HUES64 (cell line): ENCODE data around the gene XRCC5.
"Not testable (repeated sequence)": the region's sequence is repeated elsewhere in the genome, so short reads cannot be mapped to it uniquely, and the experiment has no call there.

Experiments
- H3K27ac ChIP-seq: 2 replicates; pipeline ENCODE4 v1.7.0; 2013; ENCODE audit warnings: low read depth, low read length, inconsistent platforms
- H3K27me3 ChIP-seq: 2 replicates; pipeline ENCODE4 v1.6.1; 2013; ENCODE audit warnings: mild to moderate bottlenecking, low read length; ENCODE audit not compliant: insufficient read depth
- H3K36me3 ChIP-seq: 2 replicates; pipeline ENCODE4 v1.6.1; 2013; ENCODE audit warnings: mild to moderate bottlenecking, low read length; ENCODE audit not compliant: insufficient read depth
- H3K4me1 ChIP-seq: 2 replicates; pipeline ENCODE4 v1.6.1; 2013; ENCODE audit warnings: mild to moderate bottlenecking, low read length, moderate library complexity; ENCODE audit not compliant: insufficient read depth
- H3K4me3 ChIP-seq: 2 replicates; pipeline ENCODE4 v1.5.1; 2013; ENCODE audit warnings: mild to moderate bottlenecking, low read length, moderate library complexity
- H3K9ac ChIP-seq: 2 replicates; pipeline ENCODE4 v1.6.1; 2013; ENCODE audit warnings: mild to moderate bottlenecking, low read depth, low read length
- H3K9me3 ChIP-seq: 2 replicates; pipeline ENCODE4 v1.6.1; 2013; ENCODE audit warnings: low read depth, low read length; ENCODE audit not compliant: insufficient read depth
- WGBS: fragments of 150-250, 120-280 bp; methylation state at CpG from one replicate; pipeline ENCODE4 v1.1.7; 2013; ENCODE audit warnings: missing lambda C conversion rate; 5-methylcytosine and 5-hydroxymethylcytosine counted together

The XRCC5 gene

DNA sequence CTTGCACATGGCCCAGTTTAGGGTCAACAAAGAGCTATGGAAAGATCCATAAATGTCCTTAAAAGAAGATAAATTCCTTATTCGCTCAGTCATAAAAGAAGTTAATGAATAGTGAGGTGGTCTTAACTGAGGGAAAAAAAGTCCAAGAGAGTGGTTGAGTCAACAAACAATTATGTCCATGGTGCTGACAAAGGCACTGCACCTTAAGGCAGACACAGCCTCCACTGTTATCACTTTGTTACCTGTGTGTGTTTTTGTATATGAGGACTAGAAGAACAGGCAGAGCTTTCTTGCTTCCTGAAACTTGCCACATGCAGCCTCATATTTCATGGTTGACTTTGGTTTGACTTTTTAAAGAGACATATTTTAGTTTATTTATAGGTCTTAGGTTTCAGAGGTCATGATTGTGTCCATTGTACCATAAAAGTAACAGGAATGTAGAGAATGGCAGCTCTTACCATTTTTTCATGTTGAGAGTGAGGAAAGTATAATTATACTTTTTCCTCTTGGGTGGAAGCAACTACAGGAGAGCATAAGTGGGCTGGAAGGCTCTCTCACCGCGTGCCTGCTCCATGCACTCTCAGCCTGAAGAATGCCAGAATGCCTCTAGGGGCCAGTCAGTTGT is 93.6 kb downstream of the XRCC5 start:
- Histone ChIP-seq H3K36me3 (peaks cover 99% of the 10 kb centered on the region), H3K27me3 (no peaks in the 10 kb centered on the region), H3K9ac (no peak overlapping the region), H3K9me3 (no peaks in the 10 kb centered on the region), H3K27ac (no peak overlapping the region), H3K4me1 (no peaks in the 10 kb centered on the region), H3K4me3 (no peak overlapping the region)
- WGBS, result 96% methylated on average over 3 of the region's 3 CpGs

DNA sequence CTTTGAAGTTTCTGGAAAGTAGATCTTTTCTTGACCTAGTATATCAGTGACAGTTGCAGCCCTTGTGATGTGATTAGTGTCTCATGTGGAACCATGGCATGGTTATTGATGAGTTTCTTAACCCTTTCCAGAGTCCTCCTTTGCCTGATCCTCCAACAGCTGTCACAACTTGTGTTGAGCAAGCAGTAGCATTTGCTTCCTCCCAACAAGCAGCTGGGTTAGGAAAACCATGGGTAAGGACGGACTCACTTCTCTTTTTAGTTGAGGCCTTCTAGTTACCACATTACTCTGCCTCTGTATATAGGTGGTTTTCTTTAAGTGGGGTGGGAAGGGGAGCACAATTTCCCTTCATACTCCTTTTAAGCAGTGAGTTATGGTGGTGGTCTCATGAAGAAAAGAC is 96.3 kb downstream of the XRCC5 start:
- H3K9me3 ChIP-seq, result no peaks in the 10 kb centered on the region
- no peaks in the 10 kb centered on the region for H3K27me3 ChIP-seq
- 67% methylated on average over 1 of the region's 1 CpG for WGBS
- H3K9ac ChIP-seq, result no peak overlapping the region
- no peak overlapping the region for H3K27ac ChIP-seq
- H3K4me1 ChIP-seq, result no peaks in the 10 kb centered on the region; the same call in 1 of the 2 replicates
- H3K4me3 ChIP-seq, result no peak overlapping the region
- peaks cover 82% of the 10 kb centered on the region for H3K36me3 ChIP-seq

DNA sequence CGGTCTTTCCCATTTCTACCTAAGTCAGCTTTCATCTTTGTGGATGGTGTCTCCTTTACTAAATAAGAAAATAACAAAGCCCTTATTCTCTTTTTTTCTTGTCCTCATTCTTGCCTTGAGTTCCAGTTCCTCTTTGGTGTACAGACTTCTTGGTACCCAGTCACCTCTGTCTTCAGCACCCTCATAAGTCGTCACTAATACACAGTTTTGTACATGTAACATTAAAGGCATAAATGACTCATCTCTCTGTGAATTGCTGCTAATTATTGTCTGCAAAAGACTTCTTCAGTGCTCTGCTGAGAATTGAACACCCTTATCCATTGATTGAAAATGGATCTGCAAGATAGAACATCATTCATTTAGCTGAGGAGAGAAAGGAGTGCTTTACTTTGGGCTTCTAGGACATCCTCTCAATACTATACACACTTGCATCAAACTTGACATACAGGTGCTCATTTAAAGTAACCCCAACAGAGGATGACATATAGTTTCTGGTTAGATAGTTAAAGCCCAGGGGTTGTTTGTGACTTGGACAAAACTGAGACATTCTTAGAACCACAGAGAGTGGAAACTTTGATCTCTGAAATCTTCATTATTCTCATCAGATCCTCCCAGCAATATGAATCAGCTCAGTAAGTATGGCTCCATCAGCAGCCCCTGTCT is 97.0 kb downstream of the XRCC5 start:
- no peaks in the 10 kb centered on the region for H3K27me3 ChIP-seq
- H3K9ac ChIP-seq, result no peak overlapping the region
- no peaks in the 10 kb centered on the region; the same call in 1 of the 2 replicates for H3K4me1 ChIP-seq
- no peak overlapping the region for H3K27ac ChIP-seq
- peaks cover 75% of the 10 kb centered on the region for H3K36me3 ChIP-seq
- 96% methylated on average over 2 of the region's 2 CpGs for whole genome bisulfite sequencing
- H3K4me3 ChIP-seq, result no peak overlapping the region
- no peaks in the 10 kb centered on the region for H3K9me3 ChIP-seq

DNA sequence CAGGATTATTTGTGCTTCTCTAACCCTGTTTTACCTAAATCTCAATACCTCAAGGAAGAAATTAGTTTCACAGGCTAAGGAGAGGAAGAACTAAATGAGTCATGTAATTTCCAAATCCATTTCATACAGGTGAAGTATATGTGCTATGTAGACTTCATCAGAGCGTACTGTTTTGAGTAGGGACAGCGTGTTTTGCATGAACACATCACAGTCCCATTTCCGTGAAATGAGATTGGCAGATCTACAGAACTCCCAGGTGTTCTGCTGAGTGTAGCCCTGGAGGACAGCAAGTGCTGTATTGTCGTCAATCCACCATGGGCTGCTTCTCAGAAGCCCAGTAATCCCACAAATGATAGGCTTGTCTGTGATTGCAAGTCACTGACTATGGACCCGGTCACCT is 97.7 kb downstream of the XRCC5 start:
- WGBS, result 97% methylated on average over 5 of the region's 5 CpGs

DNA sequence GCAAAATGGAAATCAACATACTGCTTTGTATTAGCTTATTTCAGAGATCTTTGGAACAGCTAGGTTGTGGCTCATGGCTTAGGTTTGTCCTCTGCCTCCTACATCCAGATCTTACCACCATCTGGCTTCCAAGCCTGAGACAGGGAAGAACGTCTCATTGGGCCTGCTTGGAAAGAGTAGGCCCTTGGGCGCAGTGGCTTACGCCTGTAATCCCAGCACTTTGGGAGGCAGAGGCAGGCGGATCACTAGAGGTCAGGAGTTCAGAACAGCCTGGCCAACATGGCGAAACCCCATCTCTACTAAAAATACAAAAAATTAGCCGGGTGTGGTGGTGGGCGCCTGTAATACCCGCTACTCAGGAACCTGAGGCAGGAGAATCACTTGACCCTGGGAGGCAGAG is 99.5 kb downstream of the XRCC5 start:
- H3K27ac ChIP-seq, H3K4me1 ChIP-seq, H3K4me3 ChIP-seq, H3K27me3 ChIP-seq, H3K9ac ChIP-seq, H3K9me3 ChIP-seq: not testable (repeated sequence)
- peaks cover 50% of the 10 kb centered on the region for H3K36me3 ChIP-seq
- 95% methylated on average over 8 of the region's 8 CpGs for WGBS

More for the DNA sequence above, 97.7 kb downstream of the XRCC5 start:
- Histone ChIP-seq H3K27me3 (no peaks in the 10 kb centered on the region), H3K9ac (no peak overlapping the region), H3K27ac (no peak overlapping the region), H3K4me1 (no peaks in the 10 kb centered on the region; the same call in 1 of the 2 replicates), H3K9me3 (no peaks in the 10 kb centered on the region), H3K36me3 (peaks cover 69% of the 10 kb centered on the region), H3K4me3 (no peak overlapping the region)

DNA sequence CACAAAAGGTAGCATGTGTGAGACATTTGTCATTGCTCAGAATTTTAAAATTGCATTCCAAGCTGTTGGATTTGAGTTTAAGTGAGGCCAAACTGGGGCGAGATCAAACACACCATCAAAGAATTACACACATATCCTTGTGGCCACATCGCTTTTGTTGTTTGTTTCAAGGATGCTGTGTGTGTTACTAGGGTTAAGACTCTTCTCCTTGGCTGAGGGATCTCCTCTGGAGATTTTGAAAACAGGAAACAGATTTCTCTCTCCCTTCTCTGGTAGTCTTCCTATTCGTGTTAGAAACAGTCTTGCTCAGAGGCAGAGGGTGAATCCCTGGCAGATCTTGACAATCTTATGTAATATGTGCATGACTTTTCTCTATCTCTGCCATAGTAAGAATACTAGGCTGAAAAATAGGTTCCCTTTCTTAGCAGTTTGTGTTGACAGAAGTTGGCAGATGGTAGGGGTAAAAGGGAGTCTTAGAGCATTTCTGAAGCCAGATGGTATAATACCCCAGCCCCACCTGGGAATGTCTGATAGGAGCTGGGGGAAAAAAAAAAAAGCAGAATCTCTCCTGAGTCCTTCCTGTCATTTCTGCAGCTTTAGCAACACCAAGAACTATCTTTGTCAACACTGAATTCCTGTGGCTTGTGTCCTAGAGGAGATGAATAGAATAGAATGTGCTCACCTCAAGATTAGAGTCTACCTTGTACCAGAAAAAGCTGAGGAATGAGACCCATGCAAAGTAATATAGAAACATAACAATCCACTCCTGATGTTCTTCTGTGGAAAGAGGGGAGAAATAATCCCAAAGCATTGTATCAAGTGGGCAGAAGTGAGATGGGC is 101.8 kb downstream of the XRCC5 start:
- no peaks in the 10 kb centered on the region; the same call in 1 of the 2 replicates for H3K4me1 ChIP-seq
- no peaks in the 10 kb centered on the region for H3K27me3 ChIP-seq
- WGBS, result 75% methylated on average over 1 of the region's 3 CpGs
- no peak overlapping the region for H3K27ac ChIP-seq
- no peak overlapping the region for H3K9ac ChIP-seq
- no peaks in the 10 kb centered on the region for H3K9me3 ChIP-seq
- peaks cover 28% of the 10 kb centered on the region for H3K36me3 ChIP-seq
- H3K4me3 ChIP-seq, result no peak overlapping the region

DNA sequence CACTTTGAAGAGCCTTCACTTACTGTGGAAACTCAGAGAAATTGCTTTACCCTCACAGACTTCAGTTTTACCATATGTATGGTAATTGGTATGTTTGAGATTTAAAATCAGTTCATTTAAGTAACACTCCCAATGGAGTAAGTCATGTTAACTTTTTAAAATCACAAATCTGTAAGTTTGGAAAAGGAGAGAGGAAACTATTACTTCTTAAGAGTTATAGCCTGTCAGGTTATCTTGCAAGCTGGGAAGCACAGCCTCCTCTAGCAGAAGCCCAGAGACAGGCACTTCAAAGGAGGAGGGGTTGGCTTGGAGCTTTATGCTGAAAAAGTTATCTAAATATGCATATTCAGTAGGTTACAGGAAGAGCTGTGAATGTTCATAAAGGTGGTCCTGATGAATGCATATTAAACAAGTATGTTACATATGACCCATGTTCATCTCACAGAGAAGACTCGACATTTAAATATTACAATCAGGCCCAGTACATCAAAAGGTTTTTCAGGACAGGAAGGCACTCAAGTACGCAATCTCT is 102.5 kb downstream of the XRCC5 start:
- Histone ChIP-seq H3K4me1 (no peaks in the 10 kb centered on the region; the same call in 1 of the 2 replicates), H3K36me3 (peaks cover 20% of the 10 kb centered on the region), H3K27ac (no peak overlapping the region), H3K9me3 (no peaks in the 10 kb centered on the region), H3K27me3 (no peaks in the 10 kb centered on the region), H3K9ac (no peak overlapping the region), H3K4me3 (no peak overlapping the region)
- 97% methylated on average over 2 of the region's 2 CpGs for WGBS

DNA sequence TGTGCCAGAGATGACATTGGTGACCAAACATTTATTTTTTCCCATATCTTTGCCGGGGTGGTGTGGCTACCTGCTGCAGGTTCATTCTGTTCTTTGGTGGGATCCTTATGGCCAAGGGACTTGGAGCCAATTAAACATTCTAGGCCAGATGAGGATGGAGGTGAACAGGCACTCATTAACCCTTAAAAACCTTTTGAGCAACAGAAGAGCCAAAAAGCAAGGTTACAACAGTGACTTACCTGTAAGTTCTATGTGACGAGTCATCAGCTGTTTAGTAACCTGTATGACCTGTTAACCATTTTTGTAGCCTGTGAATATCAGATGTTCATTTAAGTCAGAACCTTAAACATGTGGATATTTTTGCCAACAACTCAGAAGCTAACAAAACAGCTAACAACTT is 105.6 kb downstream of the XRCC5 start:
- no peak overlapping the region for H3K27ac ChIP-seq
- H3K4me3 ChIP-seq, result no peak overlapping the region
- WGBS, result 98% methylated on average over 2 of the region's 2 CpGs
- H3K36me3 ChIP-seq, result no peaks in the 10 kb centered on the region
- H3K9me3 ChIP-seq, result no peaks in the 10 kb centered on the region
- H3K9ac ChIP-seq, result no peak overlapping the region
- H3K27me3 ChIP-seq, result no peaks in the 10 kb centered on the region
- H3K4me1 ChIP-seq, result no peaks in the 10 kb centered on the region; the same call in 1 of the 2 replicates

DNA sequence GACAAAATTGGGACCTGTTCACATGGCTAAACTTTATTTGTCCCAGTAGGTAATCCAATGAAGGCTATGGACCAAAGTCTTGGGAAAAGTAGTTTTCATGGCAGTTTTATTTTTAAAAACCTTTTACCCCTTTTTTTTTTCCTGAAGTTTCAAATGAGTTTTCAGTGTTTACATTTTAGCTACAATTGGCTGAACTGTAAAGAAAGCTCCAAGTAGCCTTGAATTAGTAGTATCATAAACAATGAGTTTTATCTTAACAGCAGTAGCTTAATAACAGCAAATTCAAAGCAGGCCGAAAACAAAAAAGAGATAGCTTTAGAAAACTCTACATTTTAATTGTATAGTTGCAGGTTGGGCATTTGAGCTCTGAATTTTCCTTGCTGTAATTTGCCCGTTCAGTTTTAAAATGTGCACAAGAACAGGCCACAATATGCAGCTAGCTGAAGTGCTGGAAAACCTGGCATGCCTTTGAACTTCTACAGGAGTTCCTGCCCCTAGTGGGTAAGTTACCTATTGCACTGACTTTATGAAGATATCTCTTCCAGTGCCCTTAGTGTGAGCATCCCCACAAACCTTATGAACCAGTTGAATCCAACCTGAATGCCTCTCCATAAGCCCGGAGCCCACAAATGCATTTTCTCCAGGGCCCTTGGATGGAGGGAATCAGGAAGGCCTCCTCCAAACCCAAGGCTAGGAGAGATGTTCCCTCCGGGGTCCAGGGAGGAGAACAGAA is 106.7 kb downstream of the XRCC5 start:
- H3K36me3 ChIP-seq, result no peaks in the 10 kb centered on the region
- WGBS, result 94% methylated on average over 3 of the region's 4 CpGs
- no peak overlapping the region for H3K9ac ChIP-seq
- no peak overlapping the region for H3K27ac ChIP-seq
- no peak overlapping the region for H3K4me3 ChIP-seq
- H3K27me3 ChIP-seq, result no peaks in the 10 kb centered on the region
- H3K4me1 ChIP-seq, result no peaks in the 10 kb centered on the region
- no peaks in the 10 kb centered on the region for H3K9me3 ChIP-seq

DNA sequence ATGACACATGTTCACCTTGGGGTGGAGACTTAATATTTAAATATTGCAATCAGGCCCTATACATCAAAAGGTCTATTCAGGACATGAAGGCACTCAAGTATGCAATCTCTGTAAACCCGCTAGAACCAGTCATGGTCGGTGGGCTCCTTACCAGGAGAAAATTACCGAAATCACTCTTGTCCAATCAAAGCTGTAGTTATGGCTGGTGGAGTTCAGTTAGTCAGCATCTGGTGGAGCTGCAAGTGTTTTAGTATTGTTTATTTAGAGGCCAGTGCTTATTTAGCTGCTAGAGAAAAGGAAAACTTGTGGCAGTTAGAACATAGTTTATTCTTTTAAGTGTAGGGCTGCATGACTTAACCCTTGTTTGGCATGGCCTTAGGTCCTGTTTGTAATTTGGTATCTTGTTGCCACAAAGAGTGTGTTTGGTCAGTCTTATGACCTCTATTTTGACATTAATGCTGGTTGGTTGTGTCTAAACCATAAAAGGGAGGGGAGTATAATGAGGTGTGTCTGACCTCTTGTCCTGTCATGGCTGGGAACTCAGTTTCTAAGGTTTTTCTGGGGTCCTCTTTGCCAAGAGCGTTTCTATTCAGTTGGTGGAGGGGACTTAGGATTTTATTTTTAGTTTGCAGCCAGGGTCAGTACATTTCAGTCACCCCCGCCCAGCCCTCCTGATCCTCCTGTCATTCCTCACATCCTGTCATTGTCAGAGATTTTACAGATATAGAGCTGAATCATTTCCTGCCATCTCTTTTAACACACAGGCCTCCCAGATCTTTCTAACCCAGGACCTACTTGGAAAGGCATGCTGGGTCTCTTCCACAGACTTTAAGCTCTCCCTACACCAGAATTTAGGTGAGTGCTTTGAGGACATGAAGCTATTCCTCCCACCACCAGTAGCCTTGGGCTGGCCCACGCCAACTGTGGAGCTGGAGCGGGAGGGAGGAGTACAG is 108.1 kb downstream of the XRCC5 start:
- H3K4me3 ChIP-seq, result no peak overlapping the region
- H3K9me3 ChIP-seq, result no peaks in the 10 kb centered on the region
- 93% methylated on average over 7 of the region's 7 CpGs for WGBS
- H3K9ac ChIP-seq, result no peak overlapping the region
- H3K27ac ChIP-seq, result no peak overlapping the region
- H3K27me3 ChIP-seq, result no peaks in the 10 kb centered on the region
- no peaks in the 10 kb centered on the region for H3K4me1 ChIP-seq
- H3K36me3 ChIP-seq, result no peaks in the 10 kb centered on the region
